22Rv1 (cell line): ENCODE data around the gene WNK1.

Experiments used
- H3K27ac ChIP-seq: fragments of 450-650 bp; 2 replicates; pipeline ENCODE4 v1.5.1; 2017
- CTCF ChIP-seq: fragments of 450-650 bp; IDR thresholded peaks from 2 replicates; pipeline ENCODE4 v1.5.1; 2017; ENCODE audit warnings: mild to moderate bottlenecking
- ZFX ChIP-seq: fragments of 450-650 bp; IDR thresholded peaks from 2 replicates; pipeline ENCODE4 v1.6.1; 2017; ENCODE audit warnings: antibody characterized with exemption, borderline replicate concordance

WNK1 gene

DNA sequence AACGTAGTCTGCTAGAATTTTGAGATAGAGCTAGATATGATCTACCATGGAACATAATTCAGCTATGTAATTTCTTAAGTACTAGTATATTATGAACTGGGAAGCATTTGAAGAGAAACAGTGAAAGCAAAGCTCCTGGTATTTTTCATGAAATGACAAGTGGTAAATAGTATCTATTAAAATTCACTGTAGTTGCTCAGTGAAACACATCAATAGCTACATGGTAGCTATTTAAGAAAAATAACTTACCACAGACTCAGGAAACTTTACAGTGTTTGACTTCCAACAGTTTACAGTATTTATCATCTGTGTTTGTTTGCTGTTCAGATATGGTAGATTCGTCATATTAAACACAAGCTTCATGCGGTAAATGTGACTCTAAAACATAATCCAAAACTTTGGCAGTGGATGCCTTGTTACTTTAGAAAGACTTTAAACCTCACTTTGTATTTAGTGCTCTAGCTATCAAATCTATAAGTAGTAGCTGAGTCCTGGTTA is 25.2 kb downstream of the WNK1 start:
- TF ChIP-seq CTCF (no peak), ZFX (no peak)
- H3K27ac ChIP-seq = peak overlapping the region; percentile 25

DNA sequence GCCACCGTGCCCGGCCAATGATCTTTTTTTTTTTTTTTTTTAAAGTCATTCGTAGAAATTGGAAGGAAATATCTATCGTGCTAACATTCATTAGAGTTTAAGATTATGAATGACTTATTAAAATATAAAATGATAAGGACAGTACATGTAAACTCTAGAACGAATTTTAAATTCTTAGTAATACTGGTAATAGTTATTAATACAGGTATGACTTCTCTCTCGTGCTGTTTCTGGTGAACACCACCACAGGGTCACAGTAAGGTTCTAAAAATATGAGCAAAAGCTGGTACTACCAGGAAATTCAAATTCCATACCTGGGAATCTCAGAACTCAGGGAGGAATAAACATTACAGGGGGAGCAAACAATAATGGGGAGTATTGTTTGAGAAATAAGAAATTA is 26.2 kb downstream of the WNK1 start:
- TF ChIP-seq ZFX (no peak), CTCF (no peak)
- H3K27ac ChIP-seq = no peak overlapping the region

- H3K27ac ChIP-seq = no peak overlapping the region
- no peak for TF ChIP-seq ZFX
- TF ChIP-seq CTCF = no peak
Observed at GRCh38 chr12:779745-780734, 27.7 kb downstream of the WNK1 start.

- TF ChIP-seq ZFX (no peak), CTCF (no peak)
- no peak overlapping the region for H3K27ac ChIP-seq
Observed at GRCh38 chr12:780750-781379, 28.5 kb downstream of the WNK1 start.

GRCh38 chr12:785706-786105 is 33.3 kb downstream of the WNK1 start:
- no peak for TF ChIP-seq ZFX
- no peak for TF ChIP-seq CTCF
- H3K27ac ChIP-seq = no peak overlapping the region

- TF ChIP-seq CTCF (no peak), ZFX (no peak)
- H3K27ac ChIP-seq = peak overlapping the region; percentile 31
Observed at GRCh38 chr12:788288-788687, 35.9 kb downstream of the WNK1 start.

- H3K27ac ChIP-seq = peak overlapping the region; percentile 31
Observed at GRCh38 chr12:788762-789161, 36.4 kb downstream of the WNK1 start.
